Thyroid gland (tissue), 4 donors: ENCODE measurements around the gene ME3. TPM values are rescaled to one million over a fixed set of nuclear protein-coding genes. Genes with fewer than 3 reads are reported as not detected.

Experiments
- DNase-seq, 2 donors: peaks; one replicate each; pipeline ENCODE4 v3.0.0-alpha.2; 2019
- H3K27ac ChIP-seq, 3 donors: fragments of 200-600 bp; sonication (generic); 1 replicate in 2 of 3; 2 replicates in 1 of 3; pipeline ENCODE4 v1.5.1; 2016 to 2019; ENCODE audit warnings: mild to moderate bottlenecking in 1 of 3, moderate library complexity in 1 of 3
- H3K27me3 ChIP-seq: fragments of 200-600 bp; sonication (generic); one replicate; pipeline ENCODE4 v1.5.1; 2019
- H3K36me3 ChIP-seq, 2 donors: fragments of 200-600 bp; sonication (generic); one replicate each; pipeline ENCODE4 v1.5.1; 2016 to 2019
- H3K4me1 ChIP-seq, 2 donors: fragments of 200-600 bp; sonication (generic); one replicate each; pipeline ENCODE4 v1.5.1; 2017 to 2019
- H3K4me3 ChIP-seq, 3 donors: fragments of 200-600 bp; sonication (generic); replicated peaks in 1 of 3; 1 replicate in 2 of 3; 2 replicates in 1 of 3; pipeline ENCODE4 v1.5.1; 2016; ENCODE audit warnings: mild to moderate bottlenecking in 1 of 3
- H3K9me3 ChIP-seq: fragments of 200-600 bp; sonication (generic); one replicate; pipeline ENCODE4 v1.5.1; 2017
- CTCF ChIP-seq, 6 experiments: fragments of 200-600 bp in 3 of 6; fragments of 450-650 bp in 3 of 6; sonication (generic) in 3 of 6; IDR thresholded peaks; one replicate each; pipeline ENCODE4 v1.5.1; 2016 to 2019; ENCODE audit warnings: antibody characterized with exemption in 6 of 6, mild to moderate bottlenecking in 2 of 6, inconsistent platforms in 1 of 6, moderate library complexity in 1 of 6
- POLR2A ChIP-seq, 2 donors: fragments of 450-650 bp; IDR thresholded peaks; one replicate each; pipeline ENCODE4 v1.6.1; 2017; ENCODE audit warnings: antibody characterized with exemption in 2 of 2, mild to moderate bottlenecking in 2 of 2, moderate library complexity in 1 of 2
- whole genome bisulfite sequencing, 2 donors: methylation state at CpG; one replicate each; pipeline ENCODE4 v1.1.5; 2017; 5-methylcytosine and 5-hydroxymethylcytosine counted together
- intact Hi-C: fragments of 100-400 bp; cut with DNase I; formaldehyde crosslinking; loops from one replicate; pipeline ENCODE4 v1.15.1; 2023
- total RNA-seq, 4 donors: library from RNA; depleted of rRNA; stranded (reverse); fragments of >200 nt; gene quantifications; one replicate each; pipeline ENCODE4 v1.2.3, GENCODE V29; 2016

The ME3 gene
- total RNA-seq, 4 donors from 2014 or later: 29.1 to 53.5 (median 37.1) TPM

GRCh38 chr11:86608251-86608799, 64.1 kb downstream of the ME3 start:
- 8% methylated on average over 7 of the region's 7 CpGs for WGBS, 2 donors

GRCh38 chr11:86606836-86607481, 65.5 kb downstream of the ME3 start:
- 67 to 86% methylated on average over 1 of the region's 1 CpG for WGBS, 2 donors
- no peaks in the 10 kb centered on the region for H3K36me3 ChIP-seq
- no peaks in the 10 kb centered on the region for H3K27me3 ChIP-seq
- no peak for TF ChIP-seq CTCF (IDR thresholded peaks at IDR 0.05)
- no peak for TF ChIP-seq POLR2A (IDR thresholded peaks at IDR 0.05)
- H3K27ac ChIP-seq: peak overlapping the region; percentile 19 to 49 (median 20)
- intact Hi-C loops: loop anchor here (5.0 kb wide), 1 partner anchor 150 kb away; no protein-coding TSS in a partner anchor
- DNase-seq: no peak
- H3K4me3 ChIP-seq: no peak overlapping the region
- peaks cover 9 to 24% of the 10 kb centered on the region in 2 donors for H3K4me1 ChIP-seq
- H3K9me3 ChIP-seq: no peaks in the 10 kb centered on the region

More at GRCh38 chr11:86608251-86608799, 64.1 kb downstream of the ME3 start:
- Histone ChIP-seq H3K9me3 (no peaks in the 10 kb centered on the region), H3K27ac (peak overlapping the region in 1 of 3 donors; percentile 27), H3K4me3 (no peak overlapping the region), H3K27me3 (no peaks in the 10 kb centered on the region), H3K4me1 (peaks cover 9 to 24% of the 10 kb centered on the region in 2 donors), H3K36me3 (no peaks in the 10 kb centered on the region)
- peak; percentile 60 to 98 (median 90) for TF ChIP-seq CTCF (IDR thresholded peaks at IDR 0.05)
- no peak for TF ChIP-seq POLR2A (IDR thresholded peaks at IDR 0.05)
- DNase-seq: peak; percentile 68 to 78
- intact Hi-C loops: loop anchor here (5.0 kb wide), 1 partner anchor 151 kb away; no protein-coding TSS in a partner anchor

- H3K9me3 ChIP-seq: no peaks in the 10 kb centered on the region
- WGBS, 2 donors: 88 to 91% methylated on average over 3 of the region's 3 CpGs
- intact Hi-C loops: loop anchor here (5.0 kb wide), 1 partner anchor 149 kb away; no protein-coding TSS in a partner anchor
- peak overlapping the region in 2 of 3 donors; percentile 19 to 49 for H3K27ac ChIP-seq
- no peaks in the 10 kb centered on the region for H3K27me3 ChIP-seq
- DNase-seq: no peak
- peaks cover 9 to 24% of the 10 kb centered on the region in 2 donors for H3K4me1 ChIP-seq
- H3K36me3 ChIP-seq: no peaks in the 10 kb centered on the region
- H3K4me3 ChIP-seq: no peak overlapping the region
- TF ChIP-seq CTCF (IDR thresholded peaks at IDR 0.05) (no peak), POLR2A (IDR thresholded peaks at IDR 0.05) (no peak)
These were observed 66.1 kb downstream of the ME3 start for GRCh38 chr11:86606270-86606835.

GRCh38 chr11:86596861-86597586, 75.4 kb downstream of the ME3 start:
- no peaks in the 10 kb centered on the region for H3K27me3 ChIP-seq

More at GRCh38 chr11:86596861-86597586, 75.4 kb downstream of the ME3 start:
- Histone ChIP-seq H3K36me3 (no peaks in the 10 kb centered on the region), H3K9me3 (no peaks in the 10 kb centered on the region), H3K4me3 (no peak overlapping the region), H3K27ac (peak overlapping the region in 1 of 3 donors; percentile 30), H3K4me1 (peaks cover 13 to 32% of the 10 kb centered on the region in 2 donors)
- 78 to 82% methylated on average over 5 of the region's 5 CpGs for WGBS, 2 donors
- DNase-seq: no peak
- intact Hi-C loops: no loop called here
- TF ChIP-seq POLR2A (IDR thresholded peaks at IDR 0.05) (no peak), CTCF (IDR thresholded peaks at IDR 0.05) (no peak)
